ENCODE results near the gene TMPRSS11F.

The TMPRSS11F gene

DNA sequence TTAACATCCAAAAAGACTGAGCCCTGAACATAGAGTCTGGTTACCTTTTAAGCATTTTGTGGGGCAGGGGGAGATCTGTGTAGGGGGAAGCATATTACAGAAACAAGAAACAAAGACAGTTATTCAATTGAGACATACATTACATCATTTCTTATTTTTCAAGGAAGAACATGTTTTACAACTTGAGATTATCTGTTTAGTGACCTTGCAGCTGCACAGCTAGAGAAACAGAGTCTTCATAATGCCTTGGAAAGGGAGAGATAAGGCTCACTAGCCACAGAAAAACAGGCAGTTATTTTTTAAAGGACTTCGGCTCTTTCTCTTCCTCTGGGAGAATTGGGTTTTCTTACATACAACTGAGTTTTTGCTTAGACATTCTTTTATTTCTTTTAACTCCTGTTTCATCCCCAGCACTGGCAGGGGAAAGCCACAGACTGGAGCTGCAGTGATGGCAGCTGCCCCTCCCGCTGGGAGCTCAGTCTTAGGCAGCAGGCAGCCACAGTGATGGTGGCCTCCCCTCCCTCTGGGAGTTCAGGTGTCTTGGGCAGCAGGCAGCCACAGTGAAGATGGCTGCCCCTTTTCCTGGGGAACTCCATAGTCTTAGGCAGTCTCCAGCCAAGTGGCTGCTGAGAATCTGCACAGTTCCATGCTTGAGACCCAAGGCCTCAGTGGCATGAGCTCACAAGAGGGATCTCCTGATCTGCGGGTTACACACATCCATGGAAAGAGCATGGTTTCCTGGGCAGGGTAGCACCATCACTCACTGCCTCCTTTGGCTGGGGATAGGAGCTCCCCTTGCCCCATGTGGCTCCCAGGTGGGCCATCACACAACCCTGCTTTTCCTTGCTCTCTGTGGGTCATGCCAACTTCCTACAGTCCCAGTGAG lies 19.4 kb upstream of the TMPRSS11F start:
- Histone ChIP-seq H3K4me3 (ENCODE audit: extremely low read depth, insufficient read depth, low read length, poor library complexity, severe bottlenecking) (no peak overlapping the region), H3K27ac (ENCODE audit: low read depth, low read length, severe bottlenecking) (no peak overlapping the region), H3K9me3 (ENCODE audit: control insufficient read depth, low read length) (no peaks in the 10 kb centered on the region), H3K4me1 (ENCODE audit: control insufficient read depth, insufficient read depth, low read length, poor library complexity, severe bottlenecking) (peaks cover 8% of the 10 kb centered on the region), H3K36me3 (ENCODE audit: control insufficient read depth, insufficient read depth, low read length) (no peaks in the 10 kb centered on the region)
- 97 to 100% methylated on average over 2 of the region's 3 CpGs for WGBS, 2 experiments (ENCODE audit: insufficient coverage in 2 of 2)

DNA sequence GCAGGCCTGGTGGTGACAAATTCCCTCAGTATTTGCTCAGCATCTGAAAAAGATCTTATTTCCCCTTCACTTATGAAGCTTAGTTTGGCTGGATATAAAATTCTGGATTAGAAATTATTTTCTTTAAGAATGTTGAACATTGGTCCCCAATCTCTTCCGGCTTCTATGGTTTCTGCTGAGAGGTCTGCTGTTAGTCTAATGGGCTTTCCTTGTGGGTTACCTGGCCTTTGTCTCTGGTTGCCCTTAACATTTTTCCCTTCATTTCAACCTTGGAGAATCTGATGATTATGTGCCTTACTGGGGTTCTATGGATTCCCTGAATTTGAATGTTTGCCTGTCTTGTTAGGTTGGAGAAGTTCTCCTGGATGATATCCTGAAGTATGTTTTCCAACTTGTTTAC lies 17.4 kb upstream of the TMPRSS11F start:
- no peak overlapping the region for H3K27ac ChIP-seq (ENCODE audit: low read depth, low read length, severe bottlenecking)
- H3K36me3 ChIP-seq (ENCODE audit: control insufficient read depth, insufficient read depth, low read length), result no peaks in the 10 kb centered on the region
- no peaks in the 10 kb centered on the region for H3K9me3 ChIP-seq (ENCODE audit: control insufficient read depth, low read length)
- no peak overlapping the region for H3K4me3 ChIP-seq (ENCODE audit: extremely low read depth, insufficient read depth, low read length, poor library complexity, severe bottlenecking)
- 80% methylated on average over 1 of the region's 1 CpG; no CpG with 5 or more reads in 1 of the 2 experiments for WGBS, 2 experiments (ENCODE audit: insufficient coverage in 2 of 2)
- H3K4me1 ChIP-seq (ENCODE audit: control insufficient read depth, insufficient read depth, low read length, poor library complexity, severe bottlenecking), result peaks cover 3% of the 10 kb centered on the region

DNA sequence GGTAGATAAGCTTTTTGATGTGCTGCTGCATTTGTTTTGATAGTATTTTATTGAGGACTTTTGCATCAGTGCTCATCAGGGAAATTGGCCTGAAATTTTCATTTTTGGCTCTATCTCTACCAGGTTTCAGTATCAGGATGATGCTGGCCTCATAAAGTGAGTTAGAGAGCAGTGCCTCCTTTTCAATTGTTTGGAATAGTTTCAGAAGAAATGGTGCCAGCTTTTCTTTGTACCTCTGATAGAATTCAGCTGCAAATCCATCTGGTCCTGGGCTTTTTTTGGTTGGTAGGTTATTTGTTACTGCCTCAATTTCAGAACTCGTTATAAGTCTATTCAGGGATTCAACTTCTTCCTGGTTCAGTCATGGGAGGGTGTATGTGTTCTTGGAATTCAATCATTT lies 15.6 kb upstream of the TMPRSS11F start:
- no CpG with 5 or more reads among the region's 1 CpG for WGBS, 2 experiments (ENCODE audit: insufficient coverage in 2 of 2)
- H3K27ac ChIP-seq (ENCODE audit: low read depth, low read length, severe bottlenecking), result no peak overlapping the region
- no peaks in the 10 kb centered on the region for H3K36me3 ChIP-seq (ENCODE audit: control insufficient read depth, insufficient read depth, low read length)
- no peaks in the 10 kb centered on the region for H3K9me3 ChIP-seq (ENCODE audit: control insufficient read depth, low read length)
- H3K4me3 ChIP-seq (ENCODE audit: extremely low read depth, insufficient read depth, low read length, poor library complexity, severe bottlenecking), result no peak overlapping the region
- no peaks in the 10 kb centered on the region for H3K4me1 ChIP-seq (ENCODE audit: control insufficient read depth, insufficient read depth, low read length, poor library complexity, severe bottlenecking)

DNA sequence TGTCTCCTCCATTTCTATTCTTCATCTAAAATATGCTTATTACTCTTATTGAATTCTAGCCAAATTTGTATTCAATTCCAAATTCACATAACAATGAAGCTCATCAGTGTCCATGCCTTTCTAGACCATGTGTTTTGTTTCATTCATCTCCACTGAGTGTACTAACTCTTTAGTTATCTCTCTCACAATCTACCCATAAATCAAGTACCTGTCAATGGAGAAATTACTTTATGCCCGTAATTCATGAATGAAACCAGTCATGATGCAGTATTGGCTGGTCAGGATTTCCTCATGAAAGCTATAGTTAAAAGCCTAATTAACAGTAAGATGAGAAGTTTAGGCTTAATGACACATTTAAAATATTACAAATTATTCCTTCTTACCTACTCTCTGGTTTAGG lies 12.2 kb upstream of the TMPRSS11F start:
- no peak overlapping the region for H3K27ac ChIP-seq (ENCODE audit: low read depth, low read length, severe bottlenecking)
- no peaks in the 10 kb centered on the region for H3K36me3 ChIP-seq (ENCODE audit: control insufficient read depth, insufficient read depth, low read length)
- no peaks in the 10 kb centered on the region for H3K9me3 ChIP-seq (ENCODE audit: control insufficient read depth, low read length)
- H3K4me3 ChIP-seq (ENCODE audit: extremely low read depth, insufficient read depth, low read length, poor library complexity, severe bottlenecking), result no peak overlapping the region
- no CpG with 5 or more reads among the region's 1 CpG for WGBS, 2 experiments (ENCODE audit: insufficient coverage in 2 of 2)
- no peaks in the 10 kb centered on the region for H3K4me1 ChIP-seq (ENCODE audit: control insufficient read depth, insufficient read depth, low read length, poor library complexity, severe bottlenecking)

DNA sequence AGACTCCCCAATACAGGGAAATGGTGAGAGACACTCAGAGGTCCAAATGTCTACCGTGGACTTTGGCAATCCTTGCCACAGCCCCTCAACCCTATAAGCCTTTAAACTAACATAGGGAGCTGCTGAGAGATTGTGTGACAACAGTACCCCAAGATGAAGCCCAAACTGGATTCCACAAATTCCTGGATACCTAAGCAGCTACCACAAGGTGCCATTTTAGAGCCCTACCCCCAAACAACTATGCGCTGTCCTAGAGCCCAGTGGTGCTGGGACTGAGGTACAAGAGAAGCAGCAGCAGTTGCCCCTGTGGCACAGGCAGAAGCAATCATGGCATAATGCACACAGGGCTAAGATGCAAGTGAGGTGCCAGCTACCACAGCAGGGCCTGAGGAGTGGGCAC lies 2.7 kb upstream of the TMPRSS11F start:
- no peak overlapping the region for H3K4me3 ChIP-seq (ENCODE audit: extremely low read depth, insufficient read depth, low read length, poor library complexity, severe bottlenecking)
- no peaks in the 10 kb centered on the region for H3K9me3 ChIP-seq (ENCODE audit: control insufficient read depth, low read length)
- no peak overlapping the region for H3K27ac ChIP-seq (ENCODE audit: low read depth, low read length, severe bottlenecking)
- H3K36me3 ChIP-seq (ENCODE audit: control insufficient read depth, insufficient read depth, low read length), result no peaks in the 10 kb centered on the region
- no peaks in the 10 kb centered on the region for H3K4me1 ChIP-seq (ENCODE audit: control insufficient read depth, insufficient read depth, low read length, poor library complexity, severe bottlenecking)
- WGBS, 2 experiments (ENCODE audit: insufficient coverage in 2 of 2), result 100% methylated on average over 1 to 2 of the region's 2 CpGs

DNA sequence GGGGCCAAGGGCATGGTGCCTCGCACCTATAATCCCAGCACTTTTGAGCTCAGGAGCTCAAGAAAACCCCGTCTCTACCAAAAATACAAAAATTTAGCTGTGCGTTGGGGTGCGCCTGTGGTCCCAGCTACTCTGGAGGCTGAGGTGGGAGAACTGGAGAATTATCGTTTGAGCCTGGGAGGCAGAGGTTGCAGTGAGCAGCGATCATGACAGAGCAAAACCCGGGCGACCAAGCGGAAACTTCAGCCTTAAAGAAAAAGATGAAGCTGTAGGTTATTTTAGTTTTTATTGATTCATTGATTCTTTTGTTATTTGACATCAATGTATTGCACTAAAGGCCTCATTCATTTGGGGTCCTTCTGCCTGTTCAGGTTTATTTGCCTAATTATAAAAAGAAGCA lies 5.4 kb downstream of the TMPRSS11F start:
- WGBS, 2 experiments (ENCODE audit: insufficient coverage in 2 of 2), result 89 to 99% methylated on average over 8 to 9 of the region's 9 CpGs

DNA sequence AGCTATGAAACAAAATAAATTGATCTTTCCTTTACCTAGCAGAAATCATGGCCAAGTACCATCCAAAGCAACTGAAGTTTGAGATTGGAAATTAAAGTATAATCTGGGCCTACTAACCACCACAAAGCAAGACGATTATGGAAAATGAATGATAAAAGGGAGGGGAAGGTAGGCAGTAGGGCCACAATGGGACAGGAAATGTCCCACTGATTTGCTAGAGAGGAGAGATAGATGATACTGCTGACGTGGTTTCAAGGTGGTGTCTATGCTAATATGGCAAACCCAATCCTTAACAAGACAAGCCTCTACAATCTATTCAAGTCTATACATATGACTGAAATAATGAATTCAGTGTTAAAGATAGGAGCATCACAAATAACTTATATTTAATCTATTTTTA lies 6.1 kb downstream of the TMPRSS11F start:
- 67% methylated on average over 1 of the region's 2 CpGs; no CpG with 5 or more reads in 1 of the 2 experiments for WGBS, 2 experiments (ENCODE audit: insufficient coverage in 2 of 2)

More for the DNA sequence above, 5.4 kb downstream of the TMPRSS11F start:
- Histone ChIP-seq H3K36me3 (ENCODE audit: control insufficient read depth, insufficient read depth, low read length) (no peaks in the 10 kb centered on the region), H3K4me3 (ENCODE audit: extremely low read depth, insufficient read depth, low read length, poor library complexity, severe bottlenecking) (no peak overlapping the region), H3K27ac (ENCODE audit: low read depth, low read length, severe bottlenecking) (no peak overlapping the region), H3K9me3 (ENCODE audit: control insufficient read depth, low read length) (no peaks in the 10 kb centered on the region), H3K4me1 (ENCODE audit: control insufficient read depth, insufficient read depth, low read length, poor library complexity, severe bottlenecking) (no peaks in the 10 kb centered on the region)

DNA sequence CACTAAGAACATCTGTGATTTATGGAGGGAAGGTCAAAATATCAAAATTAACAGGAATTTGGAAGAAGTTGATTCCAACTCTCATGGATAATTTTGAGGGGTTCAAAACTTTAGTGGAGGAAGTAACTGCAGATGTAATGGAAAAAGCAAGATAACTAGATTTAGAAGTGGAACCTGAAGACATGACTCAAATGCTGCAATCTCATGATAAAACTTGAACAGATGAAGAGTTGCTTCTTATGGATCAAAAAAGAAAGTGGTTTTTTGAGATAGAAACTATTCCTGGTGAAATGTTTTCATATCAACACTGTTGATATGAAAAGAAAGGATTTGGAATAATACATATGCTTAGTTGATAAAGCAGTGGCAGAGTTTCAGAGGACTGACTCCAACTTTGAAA lies 9.7 kb downstream of the TMPRSS11F start:
- no peak overlapping the region for H3K27ac ChIP-seq (ENCODE audit: low read depth, low read length, severe bottlenecking)
- no peaks in the 10 kb centered on the region for H3K9me3 ChIP-seq (ENCODE audit: control insufficient read depth, low read length)
- no peaks in the 10 kb centered on the region for H3K36me3 ChIP-seq (ENCODE audit: control insufficient read depth, insufficient read depth, low read length)
- H3K4me3 ChIP-seq (ENCODE audit: extremely low read depth, insufficient read depth, low read length, poor library complexity, severe bottlenecking), result no peak overlapping the region
- no peaks in the 10 kb centered on the region for H3K4me1 ChIP-seq (ENCODE audit: control insufficient read depth, insufficient read depth, low read length, poor library complexity, severe bottlenecking)

More for the DNA sequence above, 6.1 kb downstream of the TMPRSS11F start:
- Histone ChIP-seq H3K36me3 (ENCODE audit: control insufficient read depth, insufficient read depth, low read length) (no peaks in the 10 kb centered on the region), H3K9me3 (ENCODE audit: control insufficient read depth, low read length) (no peaks in the 10 kb centered on the region), H3K27ac (ENCODE audit: low read depth, low read length, severe bottlenecking) (no peak overlapping the region), H3K4me3 (ENCODE audit: extremely low read depth, insufficient read depth, low read length, poor library complexity, severe bottlenecking) (no peak overlapping the region), H3K4me1 (ENCODE audit: control insufficient read depth, insufficient read depth, low read length, poor library complexity, severe bottlenecking) (no peaks in the 10 kb centered on the region)

DNA sequence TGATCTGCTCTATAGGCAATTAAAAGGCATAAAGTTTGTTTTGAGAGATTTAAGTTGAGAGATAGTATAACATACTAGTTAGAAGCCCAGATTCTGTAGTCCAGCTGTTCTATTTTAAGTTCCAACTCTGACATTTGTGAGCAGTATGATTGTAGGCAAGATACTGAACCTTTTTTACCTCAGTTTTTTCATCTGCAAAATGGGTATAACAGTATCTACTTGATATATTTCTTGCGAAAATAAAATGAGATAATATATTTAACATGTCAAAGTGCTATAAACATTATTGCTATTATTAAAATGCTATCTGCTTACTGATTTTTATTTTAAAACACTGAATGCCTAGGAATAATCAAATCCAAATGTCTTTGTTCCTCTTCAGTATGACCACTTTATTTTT lies 19.2 kb downstream of the TMPRSS11F start:
- no peak overlapping the region for H3K27ac ChIP-seq (ENCODE audit: low read depth, low read length, severe bottlenecking)
- H3K9me3 ChIP-seq (ENCODE audit: control insufficient read depth, low read length), result no peaks in the 10 kb centered on the region
- WGBS, 2 experiments (ENCODE audit: insufficient coverage in 2 of 2), result no CpG with 5 or more reads among the region's 1 CpG
- no peak overlapping the region for H3K4me3 ChIP-seq (ENCODE audit: extremely low read depth, insufficient read depth, low read length, poor library complexity, severe bottlenecking)
- no peaks in the 10 kb centered on the region for H3K4me1 ChIP-seq (ENCODE audit: control insufficient read depth, insufficient read depth, low read length, poor library complexity, severe bottlenecking)
- no peaks in the 10 kb centered on the region for H3K36me3 ChIP-seq (ENCODE audit: control insufficient read depth, insufficient read depth, low read length)

DNA sequence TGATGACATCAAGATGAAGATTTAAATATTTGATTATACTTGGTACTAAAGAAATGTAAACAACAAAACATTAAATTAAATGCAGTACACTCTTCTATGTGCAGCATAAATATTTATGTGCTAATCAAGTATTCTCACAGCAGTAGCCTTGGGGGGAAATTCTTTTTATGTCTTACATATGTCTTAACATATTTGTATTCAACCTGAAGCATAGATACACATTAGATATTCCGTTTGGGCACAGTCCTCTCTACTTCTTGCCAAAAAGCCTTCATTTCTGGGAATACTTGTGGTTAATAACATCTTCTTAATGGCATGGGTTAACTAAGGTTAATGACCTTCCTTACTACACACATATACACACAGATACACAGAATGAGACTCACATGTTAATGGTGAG lies 19.8 kb downstream of the TMPRSS11F start:
- no CpG with 5 or more reads among the region's 1 CpG for WGBS, 2 experiments (ENCODE audit: insufficient coverage in 2 of 2)
- Histone ChIP-seq H3K4me1 (ENCODE audit: control insufficient read depth, insufficient read depth, low read length, poor library complexity, severe bottlenecking) (no peaks in the 10 kb centered on the region), H3K27ac (ENCODE audit: low read depth, low read length, severe bottlenecking) (no peak overlapping the region)

DNA sequence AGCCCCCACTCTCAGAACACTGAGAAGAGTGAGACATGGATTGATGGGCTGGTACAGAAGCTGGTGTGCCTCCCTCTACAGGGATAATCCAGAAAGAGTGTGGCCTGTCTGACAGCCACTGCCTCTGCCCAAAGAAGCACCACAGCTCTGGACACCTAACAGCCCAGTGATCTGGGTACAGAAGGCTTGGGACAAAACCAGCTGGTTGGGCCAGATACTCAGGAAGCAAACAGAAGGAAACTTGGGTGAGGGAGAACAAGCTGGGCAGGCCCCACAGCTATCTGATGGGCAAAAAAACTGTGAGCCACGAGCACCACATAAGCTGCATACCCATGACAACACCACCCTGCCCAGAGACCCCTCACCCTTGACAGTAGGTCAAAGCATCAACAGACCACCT lies 46.9 kb downstream of the TMPRSS11F start:
- no peaks in the 10 kb centered on the region for H3K4me1 ChIP-seq (ENCODE audit: control insufficient read depth, insufficient read depth, low read length, poor library complexity, severe bottlenecking)
- H3K27ac ChIP-seq (ENCODE audit: low read depth, low read length, severe bottlenecking), result no peak overlapping the region
- peaks cover 6% of the 10 kb centered on the region for H3K9me3 ChIP-seq (ENCODE audit: control insufficient read depth, low read length)
- H3K36me3 ChIP-seq (ENCODE audit: control insufficient read depth, insufficient read depth, low read length), result no peaks in the 10 kb centered on the region
- WGBS, 2 experiments (ENCODE audit: insufficient coverage in 2 of 2), result 71 to 83% methylated on average over 1 of the region's 1 CpG
- H3K4me3 ChIP-seq (ENCODE audit: extremely low read depth, insufficient read depth, low read length, poor library complexity, severe bottlenecking), result no peak overlapping the region

More for the DNA sequence above, 19.8 kb downstream of the TMPRSS11F start:
- Histone ChIP-seq H3K9me3 (ENCODE audit: control insufficient read depth, low read length) (no peaks in the 10 kb centered on the region), H3K36me3 (ENCODE audit: control insufficient read depth, insufficient read depth, low read length) (no peaks in the 10 kb centered on the region), H3K4me3 (ENCODE audit: extremely low read depth, insufficient read depth, low read length, poor library complexity, severe bottlenecking) (no peak overlapping the region)

All from mesodermal cell (in vitro differentiated cells).